ENCODE data around the gene TMTC2. TPM values are rescaled to one million over a fixed set of nuclear protein-coding genes. Genes with fewer than 3 reads are reported as not detected.
A peak's percentile ranks its signal among the peaks of the same experiment; 100 is the strongest.

The TMTC2 gene
- total RNA-seq, 1 experiment from 2014 or later = 2.4 TPM

- DNase-seq (ENCODE audit: low spot score) = no peak
These were observed 4.4 kb upstream of the TMTC2 start for GRCh38 chr12:82682326-82682725.

GRCh38 chr12:82682851-82683261 is 3.9 kb upstream of the TMTC2 start:
- DNase-seq (ENCODE audit: low spot score) = no peak

DNA sequence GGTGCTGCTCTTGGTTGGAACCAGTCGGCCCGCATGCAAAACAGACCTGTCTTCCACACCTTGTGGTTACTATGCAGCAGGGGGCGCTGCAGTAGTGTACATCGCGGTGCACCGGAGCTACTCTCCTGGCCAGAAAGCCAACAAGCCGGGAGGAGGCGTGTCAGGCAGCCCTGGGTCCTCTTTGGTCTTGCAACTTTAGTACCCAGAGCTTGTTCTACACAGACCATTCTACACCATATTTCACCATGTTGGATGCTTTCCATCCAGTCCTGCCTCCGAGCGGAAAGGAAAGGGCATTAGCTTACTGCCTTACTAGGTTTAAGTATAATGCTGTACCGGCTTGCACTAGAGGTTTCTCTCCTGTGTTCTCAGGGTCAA is 927 bp upstream of the TMTC2 start:
- DNase-seq (ENCODE audit: low spot score) = peak; percentile 87

DNA sequence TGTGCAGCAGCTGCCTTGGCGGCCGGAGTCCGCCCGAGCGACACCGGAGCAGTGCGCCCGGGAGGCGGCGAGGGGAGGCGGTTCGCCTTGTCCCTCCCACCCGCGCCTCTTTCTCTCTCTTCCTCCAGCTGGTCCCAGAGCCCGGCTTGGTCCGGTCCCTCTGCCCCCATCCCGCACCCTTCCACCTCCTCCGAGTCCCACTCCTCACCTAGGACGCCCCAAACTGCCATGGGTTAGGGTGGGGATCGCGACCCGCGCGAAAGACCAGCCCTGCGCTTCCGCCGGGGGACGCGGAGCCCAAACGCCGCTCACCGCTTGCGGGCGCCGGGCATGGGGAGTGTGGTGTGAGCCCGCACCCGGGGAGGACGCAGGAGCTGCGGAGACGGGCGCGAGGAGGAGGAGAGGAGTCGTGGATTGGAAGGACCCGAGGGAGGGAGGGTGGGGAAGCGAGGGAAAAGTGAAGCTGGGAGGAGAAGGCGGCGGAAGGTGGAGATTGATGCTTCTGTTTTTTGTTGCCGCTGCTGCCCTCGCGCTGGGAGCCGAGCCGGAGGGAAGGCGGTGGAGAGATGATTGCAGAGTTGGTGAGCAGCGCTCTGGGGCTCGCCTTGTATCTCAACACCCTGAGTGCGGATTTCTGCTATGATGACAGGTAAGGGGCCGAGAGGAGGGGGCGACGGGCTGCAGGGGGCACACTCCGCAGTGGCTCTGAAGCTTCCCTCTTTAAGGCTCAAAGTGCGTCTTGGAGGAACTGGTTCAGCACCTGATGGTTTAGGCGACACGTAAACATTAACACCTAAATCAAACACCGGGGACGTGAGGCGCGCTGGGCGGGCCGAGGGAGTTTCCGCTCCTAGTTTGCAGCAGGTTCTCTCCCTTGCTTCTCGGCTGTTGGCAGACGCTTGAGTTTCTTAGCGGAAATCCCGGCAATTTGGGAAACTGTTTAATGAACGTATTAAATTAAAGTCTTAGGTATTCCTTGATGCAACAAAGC is 610 bp downstream of the TMTC2 start:
- DNase-seq (ENCODE audit: low spot score) = peak; percentile 35

- peak; percentile 5 for DNase-seq (ENCODE audit: low spot score)
These were observed 1.4 kb downstream of the TMTC2 start for GRCh38 chr12:82688035-82688501.

GRCh38 chr12:82688596-82688995 is 1.9 kb downstream of the TMTC2 start:
- no peak for DNase-seq (ENCODE audit: low spot score)

DNA sequence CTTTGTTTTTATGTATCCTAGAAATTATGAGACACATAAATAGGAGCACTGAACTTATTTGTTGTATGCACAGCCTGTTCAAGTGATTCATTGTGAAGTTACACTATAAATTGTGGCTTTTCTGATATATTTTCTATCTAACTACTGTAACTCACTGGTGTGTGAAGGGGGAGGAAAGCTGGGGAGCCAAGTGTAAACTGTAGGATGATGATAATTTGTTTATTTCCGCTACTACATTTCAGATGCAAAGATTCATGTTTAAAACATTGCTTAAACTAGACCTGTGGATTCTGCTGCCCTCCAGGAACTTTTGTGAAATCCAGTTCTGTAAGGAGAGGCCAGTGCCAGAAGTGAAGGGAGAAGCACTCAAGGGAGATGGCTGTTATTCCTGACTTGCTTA is 3.3 kb downstream of the TMTC2 start:
- no peak for DNase-seq (ENCODE audit: low spot score)

DNA sequence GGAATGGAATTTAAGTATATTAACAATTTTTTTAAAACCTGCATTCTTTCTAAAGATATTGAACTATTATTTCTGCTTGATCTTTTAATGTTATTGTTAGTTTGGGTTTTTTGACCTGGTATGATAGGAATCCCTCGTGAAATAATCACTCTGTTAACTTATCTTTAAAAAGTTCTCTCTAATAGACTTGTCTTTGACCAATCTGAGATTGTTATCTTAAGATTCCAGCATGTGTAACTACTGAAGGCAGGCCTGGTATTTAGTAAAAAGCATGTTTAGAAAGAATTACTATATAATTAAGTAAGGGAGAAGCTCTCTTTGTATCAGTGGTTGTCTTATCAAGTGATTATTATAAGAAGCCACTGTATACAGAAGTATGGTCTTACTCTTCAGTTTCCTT is 4.8 kb downstream of the TMTC2 start:
- no peak for DNase-seq (ENCODE audit: low spot score)

DNA sequence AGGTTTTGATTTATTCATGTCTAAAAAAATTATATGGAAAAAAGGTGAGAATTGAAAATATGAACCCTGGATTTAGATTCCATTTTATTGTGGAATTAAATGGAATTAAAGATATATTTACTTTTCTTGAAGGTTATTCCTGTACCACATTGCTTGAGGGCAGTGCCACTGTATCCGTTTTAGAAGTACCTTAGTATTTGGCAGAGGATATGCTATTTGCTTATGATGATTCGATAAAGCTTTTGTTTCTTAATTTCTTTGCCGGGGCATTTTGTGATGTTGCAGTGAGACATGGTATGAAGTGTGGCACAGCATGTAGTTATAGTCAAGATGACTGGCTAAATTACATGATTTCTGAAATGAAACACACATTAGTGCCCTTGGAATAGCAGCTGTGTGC is 7.6 kb downstream of the TMTC2 start:
- no peak for DNase-seq (ENCODE audit: low spot score)

DNA sequence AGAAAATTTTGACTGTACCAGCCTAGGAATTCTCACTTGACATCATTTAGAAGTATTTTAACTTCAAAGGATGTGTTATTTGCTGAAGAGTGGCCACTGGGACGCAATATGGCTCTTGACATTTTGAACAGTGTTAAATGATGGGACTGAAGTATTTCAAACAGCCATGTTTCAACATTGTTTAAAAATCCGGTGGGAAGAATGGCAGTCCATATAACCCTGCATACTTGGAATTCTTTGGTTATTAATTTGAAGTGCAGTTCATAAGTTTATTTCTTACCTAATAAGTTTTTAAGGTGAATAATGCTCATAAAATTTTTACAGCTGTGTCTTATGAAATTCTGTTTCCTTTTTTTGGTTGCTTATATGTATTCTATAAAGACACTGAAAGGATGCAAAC is 8.3 kb downstream of the TMTC2 start:
- DNase-seq (ENCODE audit: low spot score) = peak; percentile 18

- DNase-seq (ENCODE audit: low spot score) = no peak
These were observed 8.8 kb downstream of the TMTC2 start for GRCh38 chr12:82695531-82695930.

- DNase-seq (ENCODE audit: low spot score) = no peak
These were observed 9.8 kb downstream of the TMTC2 start for GRCh38 chr12:82696543-82696942.

GRCh38 chr12:82698708-82699564 is 12.2 kb downstream of the TMTC2 start:
- no peak for DNase-seq (ENCODE audit: low spot score)

- no peak for DNase-seq (ENCODE audit: low spot score)
These were observed 19.1 kb downstream of the TMTC2 start for GRCh38 chr12:82705774-82706173.

- DNase-seq (ENCODE audit: low spot score) = no peak
These were observed 21.6 kb downstream of the TMTC2 start for GRCh38 chr12:82708061-82708879.

DNA sequence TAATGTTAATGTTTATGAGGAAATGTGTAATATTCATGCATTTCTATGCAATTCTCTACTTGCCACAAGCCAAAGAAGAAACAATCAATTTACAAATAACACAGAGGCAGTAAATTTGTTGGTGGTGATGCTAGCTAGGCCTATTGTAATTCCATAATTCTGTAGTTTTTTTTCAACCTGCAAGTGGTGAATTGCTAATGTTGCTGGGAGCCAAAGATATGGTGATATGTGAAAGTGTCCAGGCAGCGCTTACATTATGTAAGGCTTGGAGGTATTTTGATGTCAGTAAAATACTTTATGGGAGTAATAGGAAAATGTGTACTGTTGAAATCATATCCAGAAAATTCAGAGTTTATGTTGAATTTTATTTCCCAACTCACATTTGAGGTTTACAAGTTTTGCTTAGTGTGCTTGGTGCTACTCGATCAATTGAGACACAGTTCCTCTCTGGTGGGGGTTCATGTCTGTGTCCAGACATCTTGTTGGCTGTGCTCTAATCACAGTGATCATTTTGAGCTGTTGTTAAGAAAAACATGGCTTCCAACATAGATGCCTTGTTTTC is 23.2 kb downstream of the TMTC2 start:
- no peak for DNase-seq (ENCODE audit: low spot score)

DNA sequence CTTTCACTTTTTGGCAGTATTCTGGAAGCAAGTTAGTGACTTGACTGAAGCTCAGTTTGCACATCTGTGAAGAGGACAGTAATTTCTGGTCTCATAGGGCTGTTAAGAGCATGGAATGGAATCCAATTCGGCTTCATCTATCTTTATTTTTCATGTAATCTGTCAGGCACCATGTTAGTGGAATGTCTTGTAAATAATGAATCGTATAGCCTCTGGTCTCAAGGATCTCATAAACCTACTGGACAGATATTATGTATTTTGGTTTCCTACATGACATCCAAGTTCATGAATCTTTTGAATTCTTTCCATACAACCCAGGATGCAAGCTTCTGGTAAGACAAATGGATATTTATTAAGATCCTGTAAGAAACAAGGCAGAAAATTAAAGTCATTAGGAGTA is 24.0 kb downstream of the TMTC2 start:
- no peak for DNase-seq (ENCODE audit: low spot score)

DNA sequence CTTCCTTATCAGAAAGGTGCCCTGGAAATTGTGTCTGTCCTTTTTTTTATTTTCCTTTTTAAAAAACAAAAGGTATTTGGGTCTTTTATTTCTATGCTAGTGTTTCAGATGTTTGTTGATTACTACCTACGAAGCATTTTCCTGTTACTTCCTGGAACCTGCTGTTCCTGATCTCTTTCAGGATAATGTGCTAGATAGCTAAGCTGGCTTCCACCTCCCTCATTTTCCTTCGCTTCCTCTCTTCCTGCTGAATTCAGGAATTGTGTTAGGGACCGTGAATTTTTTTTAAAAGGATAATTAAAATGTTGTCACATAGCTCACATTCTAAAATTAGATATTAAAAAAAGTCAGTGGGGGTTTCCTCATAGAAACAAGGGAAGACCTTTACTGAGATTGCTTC is 27.7 kb downstream of the TMTC2 start:
- DNase-seq (ENCODE audit: low spot score) = no peak

- no peak for DNase-seq (ENCODE audit: low spot score)
These were observed 35.0 kb downstream of the TMTC2 start for GRCh38 chr12:82721726-82722125.

- DNase-seq (ENCODE audit: low spot score) = no peak
These were observed 36.4 kb downstream of the TMTC2 start for GRCh38 chr12:82723093-82723492.

DNA sequence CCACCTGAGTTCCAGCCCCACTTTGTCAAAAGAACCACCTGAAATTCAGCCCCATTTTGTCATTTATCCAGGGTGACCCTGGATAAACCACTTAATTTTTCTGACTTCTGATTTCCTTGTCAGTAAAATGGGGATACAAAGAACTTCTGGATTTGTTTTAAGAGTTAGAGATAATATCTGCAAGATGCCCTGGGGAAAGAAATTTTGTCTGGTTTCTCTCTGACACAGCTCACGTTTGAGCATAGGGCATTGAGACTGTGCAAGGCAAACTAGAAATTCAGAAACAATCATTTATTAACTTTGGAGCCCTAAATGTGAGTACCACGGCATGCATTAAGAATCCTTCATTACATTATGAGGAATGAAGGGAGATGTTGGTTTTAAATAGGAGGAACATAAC is 37.2 kb downstream of the TMTC2 start:
- DNase-seq (ENCODE audit: low spot score) = no peak

Data from A172 (cell line).